Psoas muscle (tissue), 8 donors: ENCODE data around the gene CCDC198. TPM values are rescaled to one million over a fixed set of nuclear protein-coding genes. Genes with fewer than 3 reads are reported as not detected.

ENCODE experiments used
- ATAC-seq, 4 donors: fragments of 200-7000 bp; cut with Tn5 transposase; one replicate each; pipeline ENCODE4 v1.9.1; 2020; ENCODE audit warnings: moderate library complexity in 3 of 4, mild to moderate bottlenecking in 2 of 4
- DNase-seq, 2 donors: peaks; one replicate each; pipeline ENCODE4 v3.0.0-alpha.2; 2020
- H3K27ac ChIP-seq: fragments of 200-600 bp; one replicate; pipeline ENCODE4 v1.8.0; 2022
- H3K27me3 ChIP-seq, 3 donors: fragments of 200-600 bp in 1 of 3; one replicate each; pipeline versions ENCODE4 v1.6.1 to v1.8.0; 2013 to 2022; ENCODE audit warnings: low read length in 2 of 3, mild to moderate bottlenecking in 2 of 3, moderate library complexity in 1 of 3; ENCODE audit not compliant: insufficient read depth in 3 of 3
- H3K36me3 ChIP-seq, 2 donors: fragments of 200-600 bp in 1 of 2; one replicate each; pipeline versions ENCODE4 v1.6.1 to v1.8.0; 2013 to 2022; ENCODE audit warnings: low read depth in 1 of 2, mild to moderate bottlenecking in 1 of 2, moderate library complexity in 1 of 2; ENCODE audit not compliant: insufficient read depth in 1 of 2
- H3K4me1 ChIP-seq: fragments of 200-600 bp; one replicate; pipeline ENCODE4 v1.8.0; 2022
- H3K4me3 ChIP-seq: fragments of 200-600 bp; one replicate; pipeline ENCODE4 v1.8.0; 2022; ENCODE audit warnings: mild to moderate bottlenecking
- H3K9me3 ChIP-seq: fragments of 200-600 bp; one replicate; pipeline ENCODE4 v1.8.0; 2022
- CTCF ChIP-seq: fragments of 200-600 bp; IDR thresholded peaks from one replicate; pipeline ENCODE4 v1.8.0; 2022; ENCODE audit warnings: antibody characterized with exemption
- WGBS, 3 donors: extraction: QIAGEN DNeasy Blood & Tissue Kit; methylation state at CpG; one replicate each; pipeline versions ENCODE4 v1.1.6 to v1.1.7; 2013; 5-methylcytosine and 5-hydroxymethylcytosine counted together
- intact Hi-C, 2 donors: fragments of 100-400 bp; cut with DNase I; formaldehyde crosslinking; loops; one replicate each; pipeline versions ENCODE4 v1.11.0 to v1.14.2; 2022
- polyA plus RNA-seq, 3 donors: library from polyadenylated mRNA; stranded (reverse); fragments of 200-250 nt; gene quantifications; one replicate each; pipeline ENCODE4 v1.2.3, GENCODE V29; 2013
- total RNA-seq, 4 donors: library from RNA; stranded (reverse); fragmentation: NEBNext Ultra II Directional in 2 of 4; extraction: Animal tissue kit (Norgen Biotek cat#: 25700) in 2 of 4; gene quantifications; one replicate each; pipeline versions ENCODE4 v1.2.1 to v1.2.4, GENCODE V29; 2021 to 2023
- donor health status: healthy with polysubstance abuse.
- donor health status: DM: no; HTN: no; CAD: no; lungs with moderate emphysema.
- donor health status: Bipolar disorder and iron deficiency.
- donor health status: healthy.
- donor health status: DM: yes; HTN: yes; CAD: no.
- donor health status: DM: no; HTN: no; CAD: no.
- donor health status: DM: no; HTN: no; CAD: no.
- donor health status: DM: yes; HTN: yes; CAD: no.

CCDC198 gene
- total and polyA plus RNA-seq, 7 donors, result not detected

- Histone ChIP-seq H3K27ac (no peak overlapping the region), H3K4me1 (no peaks in the 10 kb centered on the region), H3K9me3 (no peaks in the 10 kb centered on the region), H3K36me3 (no peaks in the 10 kb centered on the region), H3K27me3 (no peaks in the 10 kb centered on the region), H3K4me3 (no peak overlapping the region)
- TF ChIP-seq CTCF, result no peak
- DNase-seq, result no peak
- intact Hi-C loops, result no loop called here
- ATAC-seq, result no peak
- 80 to 92% (median 81%) methylated on average over 1 of the region's 1 CpG for WGBS, 3 donors
Observed at GRCh38 chr14:57479197-57479596, 14.5 kb downstream of the CCDC198 start.

GRCh38 chr14:57478050-57478449 lies 15.6 kb downstream of the CCDC198 start:
- no peak overlapping the region for H3K27ac ChIP-seq
- TF ChIP-seq CTCF, result no peak
- intact Hi-C loops, result no loop called here
- H3K9me3 ChIP-seq, result no peaks in the 10 kb centered on the region
- DNase-seq (no peak), ATAC-seq (no peak)
- no peaks in the 10 kb centered on the region for H3K4me1 ChIP-seq
- H3K4me3 ChIP-seq, result no peak overlapping the region
- H3K27me3 ChIP-seq, result no peaks in the 10 kb centered on the region
- H3K36me3 ChIP-seq, result no peaks in the 10 kb centered on the region
- 52 to 58% (median 53%) methylated on average over 2 of the region's 2 CpGs for WGBS, 3 donors

DNA sequence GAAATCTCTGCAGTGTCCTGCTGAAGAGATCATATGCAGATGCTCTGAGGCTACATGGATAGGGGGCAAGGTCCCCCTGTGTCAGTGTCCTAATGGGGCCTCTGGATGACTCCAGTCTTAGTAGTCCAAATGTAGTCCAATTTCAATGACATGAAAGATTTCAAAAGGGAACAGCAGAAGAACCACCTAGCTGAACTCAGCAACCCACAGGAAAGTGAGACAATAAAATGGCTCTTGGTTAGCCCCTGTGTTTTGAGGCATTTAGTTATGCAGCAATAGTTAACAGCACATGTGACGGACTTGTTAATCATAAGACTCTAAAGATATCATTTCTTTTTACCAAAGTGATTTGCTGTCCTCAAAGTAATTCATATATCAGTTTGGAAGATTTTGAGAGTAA lies 22.7 kb downstream of the CCDC198 start:
- no peaks in the 10 kb centered on the region for H3K4me1 ChIP-seq
- H3K36me3 ChIP-seq, result no peaks in the 10 kb centered on the region
- H3K9me3 ChIP-seq, result no peaks in the 10 kb centered on the region
- ATAC-seq (no peak), DNase-seq (no peak)
- no peak overlapping the region for H3K4me3 ChIP-seq
- no peak overlapping the region for H3K27ac ChIP-seq
- intact Hi-C loops, result no loop called here
- H3K27me3 ChIP-seq, result no peaks in the 10 kb centered on the region
- WGBS, 3 donors, result 86 to 97% (median 95%) methylated on average over 1 of the region's 1 CpG
- no peak for TF ChIP-seq CTCF

GRCh38 chr14:57464008-57464730 lies 29.5 kb downstream of the CCDC198 start:
- intact Hi-C loops, result no loop called here
- WGBS, 3 donors, result 65 to 80% (median 71%) methylated on average over 6 of the region's 6 CpGs
- TF ChIP-seq CTCF, result no peak

DNA sequence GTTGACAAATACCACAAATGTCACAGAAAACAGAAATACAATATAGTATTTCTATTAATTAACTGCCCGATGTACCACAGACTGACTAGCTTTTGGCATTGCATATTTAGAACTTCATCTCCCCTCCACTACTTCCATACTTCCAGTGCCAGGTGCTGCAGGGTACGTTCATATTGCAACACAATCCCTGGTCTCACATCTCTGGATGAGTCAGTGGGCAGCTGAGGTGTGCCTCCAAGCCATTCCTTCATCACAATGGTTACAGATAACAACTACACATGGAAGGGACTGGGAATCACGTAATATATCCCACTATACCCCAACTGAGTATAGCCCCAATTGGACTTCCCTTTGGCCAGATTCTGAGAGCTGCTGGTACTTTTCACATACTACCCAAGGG lies 31.1 kb downstream of the CCDC198 start:
- intact Hi-C loops, result no loop called here

More at GRCh38 chr14:57464008-57464730, 29.5 kb downstream of the CCDC198 start:
- DNase-seq (no peak), ATAC-seq (no peak)
- Histone ChIP-seq H3K4me1 (no peaks in the 10 kb centered on the region), H3K36me3 (no peaks in the 10 kb centered on the region), H3K9me3 (no peaks in the 10 kb centered on the region), H3K27me3 (no peaks in the 10 kb centered on the region), H3K4me3 (no peak overlapping the region), H3K27ac (no peak overlapping the region)

More for the DNA sequence above, 31.1 kb downstream of the CCDC198 start:
- Histone ChIP-seq H3K36me3 (no peaks in the 10 kb centered on the region), H3K27ac (no peak overlapping the region), H3K4me1 (no peaks in the 10 kb centered on the region), H3K9me3 (no peaks in the 10 kb centered on the region), H3K4me3 (no peak overlapping the region), H3K27me3 (no peaks in the 10 kb centered on the region)
- no peak for DNase-seq
- no peak for TF ChIP-seq CTCF
- 72 to 80% (median 77%) methylated on average over 3 of the region's 3 CpGs for WGBS, 3 donors
- no peak for ATAC-seq
